Naive thymus-derived CD4-positive, alpha-beta T cell (primary cell): ENCODE measurements around the gene AOAH. TPM values are rescaled to one million over a fixed set of nuclear protein-coding genes. Genes with fewer than 3 reads are reported as not detected.
A peak's percentile ranks its signal among the peaks of the same experiment; 100 is the strongest.

Experiments
- ATAC-seq: fragments of 150-1000 bp; cut with Tn5 transposase; 2 replicates; pipeline ENCODE4 v1.10.0; 2021; ENCODE audit warnings: mild to moderate bottlenecking, moderate library complexity
- CTCF ChIA-PET: fragments of 350-600 bp; sonication (Branson Sonifier 250); formaldehyde crosslinking; loops from one replicate; lab custom pipeline; 2021; ENCODE audit warnings: antibody characterized with exemption; lab: Charles Lee
- POLR2A ChIA-PET: fragments of 350-600 bp; sonication (Branson Sonifier 250); formaldehyde crosslinking; loops from one replicate; lab custom pipeline; 2021; ENCODE audit warnings: antibody characterized with exemption, inconsistent platforms; lab: Charles Lee
- DNase-seq, 9 donors: peaks; one replicate each; pipeline versions ENCODE4 v3.0.0 to v3.0.0-alpha.2; 2020 to 2022; ENCODE audit warnings: mixed read lengths in 1 of 9
- H3K27ac ChIP-seq: one replicate; pipeline ENCODE4 v1.7.0; 2013; ENCODE audit warnings: mild to moderate bottlenecking, low read depth, low read length, moderate library complexity
- H3K27me3 ChIP-seq, 2 donors: one replicate each; pipeline ENCODE4 v1.7.0; 2013; ENCODE audit warnings: low read length in 2 of 2, mild to moderate bottlenecking in 2 of 2, moderate library complexity in 2 of 2; ENCODE audit not compliant: control insufficient read depth in 2 of 2, insufficient read depth in 2 of 2
- H3K36me3 ChIP-seq, 3 experiments: 1 replicate in 2 of 3; 2 replicates in 1 of 3; pipeline ENCODE4 v1.7.0; 2013; ENCODE audit warnings: low read length in 3 of 3, mild to moderate bottlenecking in 3 of 3, moderate library complexity in 1 of 3; ENCODE audit not compliant: insufficient read depth in 3 of 3, control insufficient read depth in 2 of 3
- H3K4me1 ChIP-seq, 2 donors: one replicate each; pipeline ENCODE4 v1.7.0; 2013; ENCODE audit warnings: low read length in 2 of 2, mild to moderate bottlenecking in 2 of 2, moderate library complexity in 1 of 2; ENCODE audit not compliant: control insufficient read depth in 2 of 2, insufficient read depth in 2 of 2
- H3K4me3 ChIP-seq: 2 replicates; pipeline ENCODE4 v1.7.0; 2013; ENCODE audit warnings: mild to moderate bottlenecking, low read length
- H3K9me3 ChIP-seq, 3 experiments: 1 replicate in 2 of 3; 2 replicates in 1 of 3; pipeline ENCODE4 v1.7.0; 2013; ENCODE audit warnings: low read length in 3 of 3; ENCODE audit not compliant: control insufficient read depth in 2 of 3
- H3K27ac Mint-ChIP-seq, 9 donors: one replicate each; pipeline ENCODE4 v1.8.0; 2020 to 2022; ENCODE audit warnings: mixed read lengths in 9 of 9, mild to moderate bottlenecking in 8 of 9, moderate library complexity in 5 of 9, inconsistent platforms in 2 of 9
- H3K27me3 Mint-ChIP-seq, 5 donors: one replicate each; pipeline ENCODE4 v1.8.0; 2021 to 2022; ENCODE audit warnings: mixed read lengths in 5 of 5, mild to moderate bottlenecking in 1 of 5
- H3K36me3 Mint-ChIP-seq, 5 donors: one replicate each; pipeline ENCODE4 v1.8.0; 2020 to 2022; ENCODE audit warnings: mixed read lengths in 5 of 5, mild to moderate bottlenecking in 3 of 5, inconsistent platforms in 1 of 5
- H3K4me1 Mint-ChIP-seq, 7 donors: one replicate each; pipeline ENCODE4 v1.8.0; 2020 to 2022; ENCODE audit warnings: mixed read lengths in 7 of 7, mild to moderate bottlenecking in 3 of 7, inconsistent platforms in 1 of 7
- H3K4me3 Mint-ChIP-seq, 10 donors: one replicate each; pipeline ENCODE4 v1.8.0; 2020 to 2022; ENCODE audit warnings: mild to moderate bottlenecking in 10 of 10, mixed read lengths in 10 of 10, moderate library complexity in 6 of 10, inconsistent platforms in 2 of 10
- H3K9me3 Mint-ChIP-seq, 11 donors: one replicate each; pipeline ENCODE4 v1.8.0; 2020 to 2022; ENCODE audit warnings: mixed read lengths in 11 of 11, mild to moderate bottlenecking in 4 of 11, inconsistent platforms in 1 of 11, moderate library complexity in 1 of 11
- intact Hi-C, 2 donors: fragments of 100-400 bp; cut with micrococcal nuclease; formaldehyde crosslinking; loops; one replicate each; pipeline ENCODE4 v1.15.1; 2023
- polyA plus RNA-seq, 2 donors: library from polyadenylated mRNA; unstranded; fragments of 300-500 nt; fragmentation: Illumina TruSeq; gene quantifications; one replicate each; pipeline ENCODE4 v1.2.3, GENCODE V29; 2021
- total RNA-seq, 6 experiments: library from RNA in 5 of 6; stranded (reverse) in 5 of 6; gene quantifications; 1 replicate in 5 of 6; 2 replicates in 1 of 6; pipeline ENCODE4 v1.2.3 and lab custom pipeline; 2021 to 2026

Gene AOAH
- total and polyA plus RNA-seq, 7 experiments from 2014 or later, result 6.3 to 127 (median 15.5) TPM

GRCh38 chr7:36726806-36727503, 2.7 kb upstream of the AOAH start:
- Histone ChIP-seq H3K36me3 (no peaks in the 10 kb centered on the region), H3K27ac (peak overlapping the region; percentile 25), H3K9me3 (no peaks in the 10 kb centered on the region), H3K4me3 (no peak overlapping the region), H3K27me3 (no peaks in the 10 kb centered on the region), H3K4me1 (peaks cover 41 to 48% of the 10 kb centered on the region in 2 donors)
- CTCF ChIA-PET, result interaction anchor here (1.0 to 2.0 kb wide), 5 partner anchors 9 to 68 kb away, joined by 3 to 7 read pairs (median 3); no protein-coding TSS in a partner anchor
- DNase-seq (no peak), ATAC-seq (no peak)
- Mint-ChIP-seq H3K9me3 (peaks cover 0 to 21% (median 3%) of the 10 kb centered on the region in 11 donors), H3K36me3 (peaks cover 0 to 49% (median 7%) of the 10 kb centered on the region in 5 donors), H3K4me1 (peaks cover 46 to 83% (median 70%) of the 10 kb centered on the region in 7 donors), H3K27me3 (no peaks in the 10 kb centered on the region), H3K4me3 (peak overlapping the region in 8 of 10 donors; percentile 51 to 92 (median 58)), H3K27ac (peak overlapping the region in 8 of 9 donors; percentile 92 to 99 (median 96))
- POLR2A ChIA-PET, result interaction anchor here (0.8 to 2.1 kb wide), 5 partner anchors 15 to 150 kb away, joined by 3 to 10 read pairs (median 4); no protein-coding TSS in a partner anchor
- intact Hi-C loops, result no loop called here

- no peak overlapping the region for H3K4me3 ChIP-seq
- intact Hi-C loops, result no loop called here
- H3K36me3 ChIP-seq, result no peaks in the 10 kb centered on the region
- ChIA-PET POLR2A (interaction anchor here (0.8 to 2.1 kb wide), 5 partner anchors 16 to 149 kb away, joined by 3 to 10 read pairs (median 4); no protein-coding TSS in a partner anchor), CTCF (interaction anchor here (0.6 to 1.7 kb wide), 5 partner anchors 9 to 656 kb away, joined by 3 to 6 read pairs (median 3); no protein-coding TSS in a partner anchor)
- H3K4me1 ChIP-seq, result peaks cover 45 to 48% of the 10 kb centered on the region in 2 donors
- H3K36me3 Mint-ChIP-seq, result peaks cover 0 to 47% (median 3%) of the 10 kb centered on the region in 5 donors
- DNase-seq (no peak), ATAC-seq (no peak)
- no peaks in the 10 kb centered on the region for H3K27me3 Mint-ChIP-seq
- no peaks in the 10 kb centered on the region for H3K9me3 ChIP-seq
- H3K4me1 Mint-ChIP-seq, result peaks cover 49 to 90% (median 75%) of the 10 kb centered on the region in 7 donors
- H3K27me3 ChIP-seq, result no peaks in the 10 kb centered on the region
- H3K27ac ChIP-seq, result peak overlapping the region; percentile 73
- peak overlapping the region; percentile 30 to 92 (median 54) for H3K4me3 Mint-ChIP-seq
- peak overlapping the region; percentile 53 to 99 (median 96) for H3K27ac Mint-ChIP-seq
- peaks cover 0 to 17% (median 3%) of the 10 kb centered on the region in 11 donors for H3K9me3 Mint-ChIP-seq
These were observed 2.0 kb upstream of the AOAH start for GRCh38 chr7:36726311-36726710.

GRCh38 chr7:36724996-36725395, 702 bp upstream of the AOAH start:
- H3K36me3 ChIP-seq, result no peaks in the 10 kb centered on the region
- Mint-ChIP-seq H3K27ac (peak overlapping the region; percentile 86 to 99 (median 96)), H3K9me3 (peaks cover 0 to 10% (median 0%) of the 10 kb centered on the region in 11 donors), H3K4me1 (peaks cover 53 to 92% (median 84%) of the 10 kb centered on the region in 7 donors), H3K4me3 (peak overlapping the region in 9 of 10 donors; percentile 69 to 98 (median 92)), H3K36me3 (peaks cover 0 to 46% (median under 1%) of the 10 kb centered on the region in 5 donors), H3K27me3 (no peaks in the 10 kb centered on the region)
- peak overlapping the region; percentile 14 for H3K4me3 ChIP-seq
- intact Hi-C loops, result loop anchor here (1.0 to 5.0 kb wide), 7 partner anchors 11 to 213 kb away; no protein-coding TSS in a partner anchor
- CTCF ChIA-PET, result no interaction called here
- ATAC-seq (no peak), DNase-seq (no peak)
- H3K27me3 ChIP-seq, result no peaks in the 10 kb centered on the region
- no peaks in the 10 kb centered on the region for H3K9me3 ChIP-seq
- POLR2A ChIA-PET, result interaction anchor here (0.9 to 2.1 kb wide), 2 partner anchors 52 to 87 kb away, joined by 3 to 10 read pairs; no protein-coding TSS in a partner anchor
- peaks cover 45 to 48% of the 10 kb centered on the region in 2 donors for H3K4me1 ChIP-seq
- peak overlapping the region; percentile 73 for H3K27ac ChIP-seq

GRCh38 chr7:36723291-36723690, 1.0 kb downstream of the AOAH start:
- Mint-ChIP-seq H3K27me3 (no peaks in the 10 kb centered on the region), H3K4me3 (peak overlapping the region; percentile 69 to 98 (median 88)), H3K4me1 (peaks cover 55 to 100% (median 88%) of the 10 kb centered on the region in 7 donors), H3K27ac (peak overlapping the region; percentile 86 to 99 (median 96)), H3K36me3 (peaks cover 0 to 39% (median 5%) of the 10 kb centered on the region in 5 donors), H3K9me3 (peaks cover 0 to 6% (median 0%) of the 10 kb centered on the region in 11 donors)
- intact Hi-C loops, result loop anchor here in 1 of 2 donors (5.0 kb wide), 1 partner anchor 119 kb away; no protein-coding TSS in a partner anchor
- ChIA-PET POLR2A (interaction anchor here (0.6 to 2.3 kb wide), 5 partner anchors 13 to 84 kb away, joined by 3 to 9 read pairs (median 3); no protein-coding TSS in a partner anchor), CTCF (no interaction called here)
- peak overlapping the region; percentile 64 for H3K4me3 ChIP-seq
- H3K4me1 ChIP-seq, result peaks cover 45 to 48% of the 10 kb centered on the region in 2 donors
- H3K27me3 ChIP-seq, result no peaks in the 10 kb centered on the region
- peak overlapping the region; percentile 73 for H3K27ac ChIP-seq
- DNase-seq (peak in 2 of 9 donors; percentile 25 to 30), ATAC-seq (no peak)
- H3K36me3 ChIP-seq, result no peaks in the 10 kb centered on the region
- H3K9me3 ChIP-seq, result no peaks in the 10 kb centered on the region

- ChIA-PET CTCF (no interaction called here), POLR2A (interaction anchor here (0.6 to 1.1 kb wide), 6 partner anchors 25 to 777 kb away, joined by 3 to 11 read pairs (median 4); no protein-coding TSS in a partner anchor)
- H3K27ac ChIP-seq, result no peak overlapping the region
- no peaks in the 10 kb centered on the region for H3K36me3 ChIP-seq
- ATAC-seq (no peak), DNase-seq (no peak)
- Mint-ChIP-seq H3K27me3 (no peaks in the 10 kb centered on the region), H3K27ac (peak overlapping the region in 7 of 9 donors; percentile 32 to 96 (median 65)), H3K9me3 (peaks cover 0 to 14% (median 3%) of the 10 kb centered on the region in 11 donors), H3K36me3 (peaks cover 0 to 48% (median 19%) of the 10 kb centered on the region in 5 donors), H3K4me3 (peak overlapping the region in 4 of 10 donors; percentile 8 to 92 (median 42)), H3K4me1 (peaks cover 27 to 73% (median 55%) of the 10 kb centered on the region in 7 donors)
- no peaks in the 10 kb centered on the region for H3K9me3 ChIP-seq
- peaks cover 15 to 16% of the 10 kb centered on the region in 2 donors for H3K4me1 ChIP-seq
- intact Hi-C loops, result no loop called here
- H3K4me3 ChIP-seq, result no peak overlapping the region
- no peaks in the 10 kb centered on the region for H3K27me3 ChIP-seq
These were observed 5.1 kb downstream of the AOAH start for GRCh38 chr7:36719083-36719632.

- peak overlapping the region in 2 of 10 donors; percentile 38 to 92 for H3K4me3 Mint-ChIP-seq
- H3K27ac Mint-ChIP-seq, result peak overlapping the region in 4 of 9 donors; percentile 7 to 88 (median 24)
- peaks cover 0 to 27% (median 8%) of the 10 kb centered on the region in 11 donors for H3K9me3 Mint-ChIP-seq
- CTCF ChIA-PET, result no interaction called here
- Histone ChIP-seq H3K27me3 (no peaks in the 10 kb centered on the region), H3K36me3 (no peaks in the 10 kb centered on the region), H3K4me1 (peaks cover 4 to 6% of the 10 kb centered on the region in 2 donors), H3K9me3 (no peaks in the 10 kb centered on the region), H3K27ac (no peak overlapping the region), H3K4me3 (no peak overlapping the region)
- H3K27me3 Mint-ChIP-seq, result no peaks in the 10 kb centered on the region
- intact Hi-C loops, result no loop called here
- DNase-seq, result no peak
- no peak for ATAC-seq
- H3K36me3 Mint-ChIP-seq, result peaks cover 0 to 55% (median 26%) of the 10 kb centered on the region in 5 donors
- POLR2A ChIA-PET, result no interaction called here
- H3K4me1 Mint-ChIP-seq, result peaks cover 23 to 71% (median 41%) of the 10 kb centered on the region in 7 donors
These were observed 6.7 kb downstream of the AOAH start for GRCh38 chr7:36717586-36717985.
